GM23338 (cell line): ENCODE data around the gene APBB1. TPM values are rescaled to one million over a fixed set of nuclear protein-coding genes. Genes with fewer than 3 reads are reported as not detected.

Source experiments
- ATAC-seq: fragments of 200-7000 bp; cut with Tn5 transposase; 3 replicates; pipeline ENCODE4 v1.9.1; 2020
- DNase-seq: peaks from one replicate; pipeline ENCODE4 v3.0.0-alpha.2; 2015; ENCODE audit warnings: low spot score
- H2AFZ ChIP-seq: fragments of 200-600 bp; sonication (generic); 2 replicates; pipeline ENCODE4 v1.8.0; 2016; ENCODE audit warnings: antibody characterized with exemption, mild to moderate bottlenecking, moderate library complexity
- H3F3A ChIP-seq: fragments of 200-600 bp; sonication (generic); replicated peaks from 2 replicates; pipeline ENCODE4 v1.8.0; 2017; ENCODE audit warnings: antibody characterized with exemption, mixed run types, low read depth
- H3K27ac ChIP-seq: fragments of 200-600 bp; sonication (generic); 2 replicates; pipeline ENCODE4 v1.6.1; 2016; ENCODE audit warnings: low read depth
- H3K27me3 ChIP-seq: fragments of 200-600 bp; sonication (generic); 2 replicates; pipeline ENCODE4 v1.8.0; 2016; ENCODE audit warnings: mild to moderate bottlenecking, mixed run types, moderate library complexity; ENCODE audit not compliant: insufficient read depth
- H3K36me3 ChIP-seq: fragments of 200-600 bp; sonication (generic); 2 replicates; pipeline ENCODE4 v1.8.0; 2016; ENCODE audit warnings: mild to moderate bottlenecking; ENCODE audit not compliant: insufficient read depth
- H3K4me1 ChIP-seq: fragments of 200-600 bp; sonication (generic); 2 replicates; pipeline ENCODE4 v1.8.0; 2016; ENCODE audit warnings: mild to moderate bottlenecking, moderate library complexity; ENCODE audit not compliant: insufficient read depth
- H3K4me2 ChIP-seq: fragments of 200-600 bp; sonication (generic); 2 replicates; pipeline ENCODE4 v1.7.1; 2017; ENCODE audit warnings: mixed run types
- H3K4me3 ChIP-seq: fragments of 200-600 bp; sonication (generic); 2 replicates; pipeline ENCODE4 v1.6.1; 2016; ENCODE audit warnings: mixed run types
- H3K79me2 ChIP-seq: fragments of 200-600 bp; sonication (generic); replicated peaks from 2 replicates; pipeline ENCODE4 v1.8.0; 2017; ENCODE audit warnings: mild to moderate bottlenecking; ENCODE audit not compliant: insufficient read depth
- H3K9me2 ChIP-seq: fragments of 200-600 bp; sonication (generic); 2 replicates; pipeline ENCODE4 v1.8.0; 2017; ENCODE audit not compliant: insufficient read depth
- H4K20me1 ChIP-seq: fragments of 200-600 bp; sonication (generic); replicated peaks from 2 replicates; pipeline ENCODE4 v1.8.0; 2017; ENCODE audit warnings: mild to moderate bottlenecking; ENCODE audit not compliant: insufficient read depth
- H3K27ac Mint-ChIP-seq: 2 replicates; pipeline ENCODE4 v1.8.0; 2020; ENCODE audit warnings: inconsistent platforms, mild to moderate bottlenecking, moderate library complexity, mixed read lengths
- H3K27me3 Mint-ChIP-seq: 3 replicates; pipeline ENCODE4 v1.8.0; 2022; ENCODE audit warnings: low read depth, mild to moderate bottlenecking, moderate library complexity, mixed read lengths, inconsistent platforms; ENCODE audit not compliant: insufficient read depth, poor library complexity
- H3K36me3 Mint-ChIP-seq: 3 replicates; pipeline ENCODE4 v1.8.0; 2021; ENCODE audit warnings: low read depth, mild to moderate bottlenecking, inconsistent platforms, moderate library complexity, mixed read lengths
- H3K4me1 Mint-ChIP-seq: 3 replicates; pipeline ENCODE4 v1.8.0; 2020; ENCODE audit warnings: mild to moderate bottlenecking, inconsistent platforms, mixed read lengths
- H3K4me3 Mint-ChIP-seq: 3 replicates; pipeline ENCODE4 v1.8.0; 2021; ENCODE audit warnings: moderate library complexity, mild to moderate bottlenecking, inconsistent platforms, mixed read lengths
- H3K9me3 Mint-ChIP-seq: 3 replicates; pipeline ENCODE4 v1.8.0; 2020; ENCODE audit warnings: moderate library complexity, mild to moderate bottlenecking, inconsistent platforms, mixed read lengths
- CREB1 ChIP-seq: fragments of 250-450 bp; sonication (Bioruptor Pico); IDR thresholded peaks from 2 replicates; pipeline ENCODE4 v1.5.0; 2020; ENCODE audit warnings: low read depth, mild to moderate bottlenecking, moderate library complexity
- EZH2 ChIP-seq: fragments of 200-600 bp; sonication (generic); IDR thresholded peaks from one replicate; pipeline ENCODE4 v1.8.0; 2017; ENCODE audit warnings: antibody characterized with exemption, mild to moderate bottlenecking, low read depth; ENCODE audit not compliant: unreplicated experiment
- EZH2phosphoT487 ChIP-seq: fragments of 200-600 bp; sonication (generic); IDR thresholded peaks from one replicate; pipeline ENCODE4 v1.8.1; 2018; ENCODE audit warnings: antibody characterized with exemption; ENCODE audit not compliant: unreplicated experiment
- JUNB ChIP-seq: IDR thresholded peaks from one replicate; pipeline ENCODE4 v1.6.1; 2016; ENCODE audit warnings: antibody characterized with exemption; ENCODE audit not compliant: unreplicated experiment
- STAT1 ChIP-seq: IDR thresholded peaks from one replicate; pipeline ENCODE4 v1.6.1; 2016; ENCODE audit warnings: antibody characterized with exemption; ENCODE audit not compliant: unreplicated experiment
- ZNF114 ChIP-seq: fragments of 250-450 bp; sonication (Bioruptor Pico); IDR thresholded peaks from 2 replicates; pipeline ENCODE4 v1.5.0; 2020; ENCODE audit warnings: mild to moderate bottlenecking, moderate library complexity
- polyA plus RNA-seq: library from polyadenylated mRNA; unstranded; fragments of >200 nt; fragmentation: Nextera tagmentation; extraction: Ambion mirVana; gene quantifications from 2 replicates; pipeline ENCODE4 v1.2.1, GENCODE V29; 2016
- total RNA-seq: library from RNA; depleted of rRNA; stranded (reverse); fragments of >200 nt; shearing (Covaris generic); gene quantifications from 2 replicates; pipeline ENCODE4 v1.2.3, GENCODE V29; 2014
- TF ChIP-seq, protein P1 (sequence below): IDR thresholded peaks from one replicate; pipeline ENCODE4 v1.6.1; 2018; ENCODE audit warnings: antibody characterized with exemption; ENCODE audit not compliant: unreplicated experiment
- TF ChIP-seq, protein P2 (sequence below): IDR thresholded peaks from 2 replicates; pipeline ENCODE4 v1.6.1; 2016; ENCODE audit warnings: antibody characterized with exemption
- TF ChIP-seq, protein P3 (sequence below): fragments of 250-450 bp; sonication (Bioruptor Pico); IDR thresholded peaks from 2 replicates; pipeline ENCODE4 v1.5.0; 2020; ENCODE audit warnings: mild to moderate bottlenecking, moderate library complexity
- TF ChIP-seq, protein P4 (sequence below), 2 experiments: fragments of 200-600 bp in 1 of 2; sonication (generic) in 1 of 2; conservative IDR thresholded peaks; 2 replicates each; pipeline versions ENCODE4 v1.5.1 to v1.6.1; 2016 to 2017; ENCODE audit warnings: antibody characterized with exemption in 2 of 2, low read depth in 2 of 2, mild to moderate bottlenecking in 2 of 2, moderate library complexity in 1 of 2

Gene APBB1
- total and polyA plus RNA-seq, 2 experiments from 2014 or later, result 10.6 to 24.7 TPM

DNA sequence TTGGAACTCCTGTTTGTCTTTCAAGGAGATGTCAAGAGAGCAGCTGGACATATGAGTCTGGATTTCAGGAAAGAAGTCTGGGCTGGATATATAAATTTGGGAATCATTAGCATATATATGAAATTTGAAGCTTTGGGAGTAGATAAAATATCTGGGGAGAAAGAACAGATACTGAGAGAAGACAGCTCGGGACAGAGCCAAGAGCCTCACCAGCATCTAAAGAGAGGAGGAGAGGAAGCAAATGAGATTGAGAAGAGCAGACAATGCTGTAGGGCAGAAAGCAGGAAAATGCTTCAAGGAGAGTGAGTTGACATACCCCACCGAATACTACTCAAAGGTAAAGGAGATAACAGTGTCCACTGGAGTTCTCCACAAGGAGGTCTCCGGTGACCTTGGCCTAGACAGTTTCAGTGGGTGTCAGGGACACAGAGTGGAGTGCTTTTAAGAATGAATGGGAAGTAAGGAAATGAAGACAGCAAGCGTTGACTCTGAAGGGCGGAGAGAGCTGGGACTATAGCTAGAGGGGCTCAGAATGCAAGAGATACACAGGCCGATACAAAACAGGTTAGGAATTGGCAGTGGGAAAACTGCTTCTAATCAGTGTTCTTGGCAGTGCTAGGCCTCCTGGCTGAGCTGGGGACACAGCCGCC lies 862 bp downstream of the APBB1 start:
- no peak overlapping the region for H2AFZ ChIP-seq
- no peak for ATAC-seq

More for the DNA sequence above, 862 bp downstream of the APBB1 start:
- Histone ChIP-seq H3F3A (no peaks in the 10 kb centered on the region), H3K36me3 (no peaks in the 10 kb centered on the region), H3K27me3 (peaks cover 23% of the 10 kb centered on the region), H3K79me2 (0 out of 2 replicates have a peak, but pooled peaks cover 3% of the 10 kb centered on the region), H3K4me3 (peak overlapping the region; percentile 96), H3K4me2 (peak overlapping the region; percentile 94), H3K27ac (no peak overlapping the region), H3K4me1 (peaks cover 7% of the 10 kb centered on the region; the same call in 1 of the 2 replicates), H4K20me1 (no peaks in the 10 kb centered on the region), H3K9me2 (no peaks in the 10 kb centered on the region)
- no peak overlapping the region for H3K4me3 Mint-ChIP-seq
- no peak overlapping the region for H3K27ac Mint-ChIP-seq
- TF ChIP-seq, protein P1, sequence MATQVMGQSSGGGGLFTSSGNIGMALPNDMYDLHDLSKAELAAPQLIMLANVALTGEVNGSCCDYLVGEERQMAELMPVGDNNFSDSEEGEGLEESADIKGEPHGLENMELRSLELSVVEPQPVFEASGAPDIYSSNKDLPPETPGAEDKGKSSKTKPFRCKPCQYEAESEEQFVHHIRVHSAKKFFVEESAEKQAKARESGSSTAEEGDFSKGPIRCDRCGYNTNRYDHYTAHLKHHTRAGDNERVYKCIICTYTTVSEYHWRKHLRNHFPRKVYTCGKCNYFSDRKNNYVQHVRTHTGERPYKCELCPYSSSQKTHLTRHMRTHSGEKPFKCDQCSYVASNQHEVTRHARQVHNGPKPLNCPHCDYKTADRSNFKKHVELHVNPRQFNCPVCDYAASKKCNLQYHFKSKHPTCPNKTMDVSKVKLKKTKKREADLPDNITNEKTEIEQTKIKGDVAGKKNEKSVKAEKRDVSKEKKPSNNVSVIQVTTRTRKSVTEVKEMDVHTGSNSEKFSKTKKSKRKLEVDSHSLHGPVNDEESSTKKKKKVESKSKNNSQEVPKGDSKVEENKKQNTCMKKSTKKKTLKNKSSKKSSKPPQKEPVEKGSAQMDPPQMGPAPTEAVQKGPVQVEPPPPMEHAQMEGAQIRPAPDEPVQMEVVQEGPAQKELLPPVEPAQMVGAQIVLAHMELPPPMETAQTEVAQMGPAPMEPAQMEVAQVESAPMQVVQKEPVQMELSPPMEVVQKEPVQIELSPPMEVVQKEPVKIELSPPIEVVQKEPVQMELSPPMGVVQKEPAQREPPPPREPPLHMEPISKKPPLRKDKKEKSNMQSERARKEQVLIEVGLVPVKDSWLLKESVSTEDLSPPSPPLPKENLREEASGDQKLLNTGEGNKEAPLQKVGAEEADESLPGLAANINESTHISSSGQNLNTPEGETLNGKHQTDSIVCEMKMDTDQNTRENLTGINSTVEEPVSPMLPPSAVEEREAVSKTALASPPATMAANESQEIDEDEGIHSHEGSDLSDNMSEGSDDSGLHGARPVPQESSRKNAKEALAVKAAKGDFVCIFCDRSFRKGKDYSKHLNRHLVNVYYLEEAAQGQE, result no peak
- TF ChIP-seq EZH2phosphoT487 (no peak), JUNB (no peak), CREB1 (CRISPR knock-in tag) (no peak), STAT1 (no peak), EZH2 (no peak), ZNF114 (no peak)
- TF ChIP-seq, protein P2, sequence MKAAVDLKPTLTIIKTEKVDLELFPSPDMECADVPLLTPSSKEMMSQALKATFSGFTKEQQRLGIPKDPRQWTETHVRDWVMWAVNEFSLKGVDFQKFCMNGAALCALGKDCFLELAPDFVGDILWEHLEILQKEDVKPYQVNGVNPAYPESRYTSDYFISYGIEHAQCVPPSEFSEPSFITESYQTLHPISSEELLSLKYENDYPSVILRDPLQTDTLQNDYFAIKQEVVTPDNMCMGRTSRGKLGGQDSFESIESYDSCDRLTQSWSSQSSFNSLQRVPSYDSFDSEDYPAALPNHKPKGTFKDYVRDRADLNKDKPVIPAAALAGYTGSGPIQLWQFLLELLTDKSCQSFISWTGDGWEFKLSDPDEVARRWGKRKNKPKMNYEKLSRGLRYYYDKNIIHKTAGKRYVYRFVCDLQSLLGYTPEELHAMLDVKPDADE, result no peak
- TF ChIP-seq, protein P3, sequence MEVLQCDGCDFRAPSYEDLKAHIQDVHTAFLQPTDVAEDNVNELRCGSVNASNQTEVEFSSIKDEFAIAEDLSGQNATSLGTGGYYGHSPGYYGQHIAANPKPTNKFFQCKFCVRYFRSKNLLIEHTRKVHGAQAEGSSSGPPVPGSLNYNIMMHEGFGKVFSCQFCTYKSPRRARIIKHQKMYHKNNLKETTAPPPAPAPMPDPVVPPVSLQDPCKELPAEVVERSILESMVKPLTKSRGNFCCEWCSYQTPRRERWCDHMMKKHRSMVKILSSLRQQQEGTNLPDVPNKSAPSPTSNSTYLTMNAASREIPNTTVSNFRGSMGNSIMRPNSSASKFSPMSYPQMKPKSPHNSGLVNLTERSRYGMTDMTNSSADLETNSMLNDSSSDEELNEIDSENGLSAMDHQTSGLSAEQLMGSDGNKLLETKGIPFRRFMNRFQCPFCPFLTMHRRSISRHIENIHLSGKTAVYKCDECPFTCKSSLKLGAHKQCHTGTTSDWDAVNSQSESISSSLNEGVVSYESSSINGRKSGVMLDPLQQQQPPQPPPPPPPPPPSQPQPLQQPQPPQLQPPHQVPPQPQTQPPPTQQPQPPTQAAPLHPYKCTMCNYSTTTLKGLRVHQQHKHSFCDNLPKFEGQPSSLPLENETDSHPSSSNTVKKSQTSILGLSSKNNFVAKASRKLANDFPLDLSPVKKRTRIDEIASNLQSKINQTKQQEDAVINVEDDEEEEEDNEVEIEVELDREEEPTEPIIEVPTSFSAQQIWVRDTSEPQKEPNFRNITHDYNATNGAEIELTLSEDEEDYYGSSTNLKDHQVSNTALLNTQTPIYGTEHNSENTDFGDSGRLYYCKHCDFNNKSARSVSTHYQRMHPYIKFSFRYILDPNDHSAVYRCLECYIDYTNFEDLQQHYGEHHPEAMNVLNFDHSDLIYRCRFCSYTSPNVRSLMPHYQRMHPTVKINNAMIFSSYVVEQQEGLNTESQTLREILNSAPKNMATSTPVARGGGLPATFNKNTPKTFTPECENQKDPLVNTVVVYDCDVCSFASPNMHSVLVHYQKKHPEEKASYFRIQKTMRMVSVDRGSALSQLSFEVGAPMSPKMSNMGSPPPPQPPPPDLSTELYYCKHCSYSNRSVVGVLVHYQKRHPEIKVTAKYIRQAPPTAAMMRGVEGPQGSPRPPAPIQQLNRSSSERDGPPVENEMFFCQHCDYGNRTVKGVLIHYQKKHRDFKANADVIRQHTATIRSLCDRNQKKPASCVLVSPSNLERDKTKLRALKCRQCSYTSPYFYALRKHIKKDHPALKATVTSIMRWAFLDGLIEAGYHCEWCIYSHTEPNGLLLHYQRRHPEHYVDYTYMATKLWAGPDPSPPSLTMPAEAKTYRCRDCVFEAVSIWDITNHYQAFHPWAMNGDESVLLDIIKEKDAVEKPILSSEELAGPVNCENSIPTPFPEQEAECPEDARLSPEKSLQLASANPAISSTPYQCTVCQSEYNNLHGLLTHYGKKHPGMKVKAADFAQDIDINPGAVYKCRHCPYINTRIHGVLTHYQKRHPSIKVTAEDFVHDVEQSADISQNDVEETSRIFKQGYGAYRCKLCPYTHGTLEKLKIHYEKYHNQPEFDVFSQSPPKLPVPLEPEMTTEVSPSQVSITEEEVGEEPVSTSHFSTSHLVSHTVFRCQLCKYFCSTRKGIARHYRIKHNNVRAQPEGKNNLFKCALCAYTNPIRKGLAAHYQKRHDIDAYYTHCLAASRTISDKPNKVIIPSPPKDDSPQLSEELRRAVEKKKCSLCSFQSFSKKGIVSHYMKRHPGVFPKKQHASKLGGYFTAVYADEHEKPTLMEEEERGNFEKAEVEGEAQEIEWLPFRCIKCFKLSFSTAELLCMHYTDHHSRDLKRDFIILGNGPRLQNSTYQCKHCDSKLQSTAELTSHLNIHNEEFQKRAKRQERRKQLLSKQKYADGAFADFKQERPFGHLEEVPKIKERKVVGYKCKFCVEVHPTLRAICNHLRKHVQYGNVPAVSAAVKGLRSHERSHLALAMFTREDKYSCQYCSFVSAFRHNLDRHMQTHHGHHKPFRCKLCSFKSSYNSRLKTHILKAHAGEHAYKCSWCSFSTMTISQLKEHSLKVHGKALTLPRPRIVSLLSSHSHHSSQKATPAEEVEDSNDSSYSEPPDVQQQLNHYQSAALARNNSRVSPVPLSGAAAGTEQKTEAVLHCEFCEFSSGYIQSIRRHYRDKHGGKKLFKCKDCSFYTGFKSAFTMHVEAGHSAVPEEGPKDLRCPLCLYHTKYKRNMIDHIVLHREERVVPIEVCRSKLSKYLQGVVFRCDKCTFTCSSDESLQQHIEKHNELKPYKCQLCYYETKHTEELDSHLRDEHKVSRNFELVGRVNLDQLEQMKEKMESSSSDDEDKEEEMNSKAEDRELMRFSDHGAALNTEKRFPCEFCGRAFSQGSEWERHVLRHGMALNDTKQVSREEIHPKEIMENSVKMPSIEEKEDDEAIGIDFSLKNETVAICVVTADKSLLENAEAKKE (CRISPR knock-in tag), result no peak
- TF ChIP-seq, protein P4, sequence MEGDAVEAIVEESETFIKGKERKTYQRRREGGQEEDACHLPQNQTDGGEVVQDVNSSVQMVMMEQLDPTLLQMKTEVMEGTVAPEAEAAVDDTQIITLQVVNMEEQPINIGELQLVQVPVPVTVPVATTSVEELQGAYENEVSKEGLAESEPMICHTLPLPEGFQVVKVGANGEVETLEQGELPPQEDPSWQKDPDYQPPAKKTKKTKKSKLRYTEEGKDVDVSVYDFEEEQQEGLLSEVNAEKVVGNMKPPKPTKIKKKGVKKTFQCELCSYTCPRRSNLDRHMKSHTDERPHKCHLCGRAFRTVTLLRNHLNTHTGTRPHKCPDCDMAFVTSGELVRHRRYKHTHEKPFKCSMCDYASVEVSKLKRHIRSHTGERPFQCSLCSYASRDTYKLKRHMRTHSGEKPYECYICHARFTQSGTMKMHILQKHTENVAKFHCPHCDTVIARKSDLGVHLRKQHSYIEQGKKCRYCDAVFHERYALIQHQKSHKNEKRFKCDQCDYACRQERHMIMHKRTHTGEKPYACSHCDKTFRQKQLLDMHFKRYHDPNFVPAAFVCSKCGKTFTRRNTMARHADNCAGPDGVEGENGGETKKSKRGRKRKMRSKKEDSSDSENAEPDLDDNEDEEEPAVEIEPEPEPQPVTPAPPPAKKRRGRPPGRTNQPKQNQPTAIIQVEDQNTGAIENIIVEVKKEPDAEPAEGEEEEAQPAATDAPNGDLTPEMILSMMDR (conservative IDR thresholded peaks at IDR 0.05; ENCODE audit: low read depth in 2 of 2), result no peak
- H3K36me3 Mint-ChIP-seq, result no peaks in the 10 kb centered on the region
- H3K9me3 Mint-ChIP-seq, result no peaks in the 10 kb centered on the region
- H3K4me1 Mint-ChIP-seq, result peaks cover 5% of the 10 kb centered on the region; the same call in 2 of the 3 replicates
- DNase-seq, result no peak
- H3K27me3 Mint-ChIP-seq, result peaks cover 9% of the 10 kb centered on the region
